ENCODE results near the gene CDH16. TPM values are rescaled to one million over a fixed set of nuclear protein-coding genes. Genes with fewer than 3 reads are reported as not detected.

The CDH16 gene, protein sequence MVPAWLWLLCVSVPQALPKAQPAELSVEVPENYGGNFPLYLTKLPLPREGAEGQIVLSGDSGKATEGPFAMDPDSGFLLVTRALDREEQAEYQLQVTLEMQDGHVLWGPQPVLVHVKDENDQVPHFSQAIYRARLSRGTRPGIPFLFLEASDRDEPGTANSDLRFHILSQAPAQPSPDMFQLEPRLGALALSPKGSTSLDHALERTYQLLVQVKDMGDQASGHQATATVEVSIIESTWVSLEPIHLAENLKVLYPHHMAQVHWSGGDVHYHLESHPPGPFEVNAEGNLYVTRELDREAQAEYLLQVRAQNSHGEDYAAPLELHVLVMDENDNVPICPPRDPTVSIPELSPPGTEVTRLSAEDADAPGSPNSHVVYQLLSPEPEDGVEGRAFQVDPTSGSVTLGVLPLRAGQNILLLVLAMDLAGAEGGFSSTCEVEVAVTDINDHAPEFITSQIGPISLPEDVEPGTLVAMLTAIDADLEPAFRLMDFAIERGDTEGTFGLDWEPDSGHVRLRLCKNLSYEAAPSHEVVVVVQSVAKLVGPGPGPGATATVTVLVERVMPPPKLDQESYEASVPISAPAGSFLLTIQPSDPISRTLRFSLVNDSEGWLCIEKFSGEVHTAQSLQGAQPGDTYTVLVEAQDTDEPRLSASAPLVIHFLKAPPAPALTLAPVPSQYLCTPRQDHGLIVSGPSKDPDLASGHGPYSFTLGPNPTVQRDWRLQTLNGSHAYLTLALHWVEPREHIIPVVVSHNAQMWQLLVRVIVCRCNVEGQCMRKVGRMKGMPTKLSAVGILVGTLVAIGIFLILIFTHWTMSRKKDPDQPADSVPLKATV
- total RNA-seq (not detected in 2 replicates), polyA plus RNA-seq (not detected in 2 replicates), polyA minus RNA-seq (not detected in 2 replicates), Bru-seq, nascent RNA (not detected), BruChase-seq, experiment 1, labeled RNA remaining after a 6-hour chase (not detected), BruChase-seq, experiment 2, labeled RNA remaining after a 2-hour chase (not detected)
- polyA plus RNA-seq (2011; cell fraction: cytosol; rRNA removed): not detected in 2 replicates
- not detected in 2 replicates for polyA plus RNA-seq (2011; cell fraction: nucleus; rRNA removed)
- polyA plus RNA-seq (2012): not detected in 2 replicates
- polyA minus RNA-seq (2011; cell fraction: cytosol; rRNA and poly(A)+ RNA removed): not detected
- not detected in 2 replicates for polyA minus RNA-seq (2011; cell fraction: nucleus; rRNA and poly(A)+ RNA removed)
- long read RNA-seq: 0 reads

DNA sequence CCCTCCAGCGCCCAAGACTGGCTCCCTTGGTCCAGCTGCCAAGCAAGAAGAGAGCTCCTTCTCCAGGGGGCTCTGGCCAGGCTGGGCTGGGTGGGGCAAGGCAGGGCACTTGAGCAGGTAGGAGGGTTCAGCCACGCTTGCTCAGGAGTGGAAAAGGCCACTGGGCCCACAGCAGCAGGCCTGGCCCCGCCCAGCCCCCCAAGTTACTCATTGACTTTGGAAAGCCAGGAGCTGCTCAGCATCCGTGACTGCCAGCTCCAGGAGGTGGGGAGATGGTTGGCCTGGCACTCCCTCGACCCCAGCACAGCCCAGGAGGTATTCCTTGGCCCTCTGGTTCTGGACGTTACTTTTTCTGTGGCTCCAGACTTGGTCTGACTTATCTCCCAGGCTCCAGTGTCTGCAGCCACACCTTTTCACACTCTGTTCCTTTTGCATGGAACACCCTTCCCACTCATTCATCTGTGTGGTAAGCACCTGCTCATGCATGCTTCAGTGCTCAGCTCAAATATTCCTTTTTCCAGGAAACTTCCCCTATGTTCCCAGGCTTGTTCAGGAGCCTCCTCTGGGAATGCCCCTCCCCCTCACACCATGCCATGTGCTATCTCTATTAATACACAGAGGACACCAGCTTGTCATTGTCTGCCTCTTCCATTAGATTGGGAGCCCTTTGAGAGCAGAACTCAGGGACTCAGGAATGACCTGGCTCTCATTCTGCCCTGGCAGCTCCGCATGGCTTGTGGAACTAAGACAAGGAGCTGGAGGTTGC lies at the start of gene CDH16:
CDH16 (minus strand) TSS at position 83 of the 766 bp plus-strand sequence. CDS start 820 bp downstream, outside the sequence.
- BruUV-seq (replicated peaks): no TSS peak
- Histone ChIP-seq H3K36me3 (ENCODE audit: control insufficient read depth in 2 of 2, extremely low read depth in 1 of 2, insufficient read depth in 2 of 2, low read length in 2 of 2) (no peaks in the 10 kb centered on the region), H3K9me3 (replicated peaks; ENCODE audit: control insufficient read depth, insufficient read depth, low read length) (no peaks in the 10 kb centered on the region), H4K20me1 (replicated peaks; ENCODE audit: control insufficient read depth, extremely low read depth, insufficient read depth, low read length) (no peaks in the 10 kb centered on the region), H3K4me2 (ENCODE audit: insufficient read depth, low read length) (no peak within 1 kb of the TSS), H3K27ac (ENCODE audit: insufficient read depth, low read depth, low read length) (no peak within 1 kb of the TSS), H3K27me3 (ENCODE audit: control insufficient read depth in 2 of 2, insufficient read depth in 2 of 2, low read length in 2 of 2) (peaks cover 20 to 27% of the 10 kb centered on the region in 2 experiments), H3K9ac (replicated peaks; ENCODE audit: extremely low read depth, insufficient read depth, low read length) (no peak within 1 kb of the TSS), H3K4me1 (ENCODE audit: control insufficient read depth, extremely low read depth, insufficient read depth, low read length) (no peaks in the 10 kb centered on the region), H2AFZ (ENCODE audit: low read depth, low read length) (no peak within 1 kb of the TSS), H3K79me2 (ENCODE audit: control insufficient read depth, insufficient read depth, low read length) (no peaks in the 10 kb centered on the region), H3K4me3 (replicated peaks in 1 of 3; ENCODE audit: insufficient read depth in 1 of 3, low read depth in 1 of 3, low read length in 3 of 3) (no peak within 1 kb of the TSS), H3K9me1 (replicated peaks; ENCODE audit: control insufficient read depth, extremely low read depth, insufficient read depth, low read length) (no peaks in the 10 kb centered on the region)
- DNase-seq (ENCODE audit: low read depth, low spot score) (no peak), FAIRE-seq (no peak)
- POLR2A ChIA-PET: no interaction called here
- TF ChIP-seq GATA2 (IDR thresholded peaks at IDR 0.05; ENCODE audit: insufficient read depth, insufficient read length, low read depth, low read length) (no peak), EZH2 (IDR thresholded peaks at IDR 0.05; ENCODE audit: borderline replicate concordance, low read depth, low read length, severe bottlenecking) (no peak), FOS (IDR thresholded peaks at IDR 0.05; ENCODE audit: borderline replicate concordance, insufficient read depth, low read length) (no peak), POLR2A (IDR thresholded peaks at IDR 0.05; ENCODE audit: low read depth, low read length) (no peak), MYC (IDR thresholded peaks at IDR 0.05; ENCODE audit: low read depth, low read length) (no peak), POLR2AphosphoS5 (IDR thresholded peaks at IDR 0.05; ENCODE audit: insufficient read depth, low read depth, low read length) (no peak), JUN (IDR thresholded peaks at IDR 0.05; ENCODE audit: borderline replicate concordance, insufficient read depth, insufficient read length, low read depth) (no peak)
- TF ChIP-seq, protein P1, sequence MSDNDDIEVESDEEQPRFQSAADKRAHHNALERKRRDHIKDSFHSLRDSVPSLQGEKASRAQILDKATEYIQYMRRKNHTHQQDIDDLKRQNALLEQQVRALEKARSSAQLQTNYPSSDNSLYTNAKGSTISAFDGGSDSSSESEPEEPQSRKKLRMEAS (IDR thresholded peaks at IDR 0.05; ENCODE audit: insufficient read depth, insufficient read length): no peak
- TF ChIP-seq, protein P2, sequence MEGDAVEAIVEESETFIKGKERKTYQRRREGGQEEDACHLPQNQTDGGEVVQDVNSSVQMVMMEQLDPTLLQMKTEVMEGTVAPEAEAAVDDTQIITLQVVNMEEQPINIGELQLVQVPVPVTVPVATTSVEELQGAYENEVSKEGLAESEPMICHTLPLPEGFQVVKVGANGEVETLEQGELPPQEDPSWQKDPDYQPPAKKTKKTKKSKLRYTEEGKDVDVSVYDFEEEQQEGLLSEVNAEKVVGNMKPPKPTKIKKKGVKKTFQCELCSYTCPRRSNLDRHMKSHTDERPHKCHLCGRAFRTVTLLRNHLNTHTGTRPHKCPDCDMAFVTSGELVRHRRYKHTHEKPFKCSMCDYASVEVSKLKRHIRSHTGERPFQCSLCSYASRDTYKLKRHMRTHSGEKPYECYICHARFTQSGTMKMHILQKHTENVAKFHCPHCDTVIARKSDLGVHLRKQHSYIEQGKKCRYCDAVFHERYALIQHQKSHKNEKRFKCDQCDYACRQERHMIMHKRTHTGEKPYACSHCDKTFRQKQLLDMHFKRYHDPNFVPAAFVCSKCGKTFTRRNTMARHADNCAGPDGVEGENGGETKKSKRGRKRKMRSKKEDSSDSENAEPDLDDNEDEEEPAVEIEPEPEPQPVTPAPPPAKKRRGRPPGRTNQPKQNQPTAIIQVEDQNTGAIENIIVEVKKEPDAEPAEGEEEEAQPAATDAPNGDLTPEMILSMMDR (IDR thresholded peaks at IDR 0.05; ENCODE audit: extremely low read depth in 1 of 2, insufficient read depth in 1 of 2, low read depth in 1 of 2, low read length in 2 of 2): no peak
- dilution Hi-C loops (cut with MboI; ENCODE audit: extremely low pct_ligation_motif_present, low sequenced_read_pairs): no loop called here
- intact Hi-C loops (cut with micrococcal nuclease): no loop called here
- CTCF ChIA-PET: interaction anchor here (1.0 to 5.2 kb wide), 11 partner anchors 9 to 236 kb away, joined by 3 to 25 read pairs (median 4); partner anchors contain the start of genes CES3 and NAE1
